Measurements from ENCODE around the gene NAB1.
"Not testable (repeated sequence)": the region's sequence is repeated elsewhere in the genome, so short reads cannot be mapped to it uniquely, and the experiment has no call there.

Gene NAB1

DNA sequence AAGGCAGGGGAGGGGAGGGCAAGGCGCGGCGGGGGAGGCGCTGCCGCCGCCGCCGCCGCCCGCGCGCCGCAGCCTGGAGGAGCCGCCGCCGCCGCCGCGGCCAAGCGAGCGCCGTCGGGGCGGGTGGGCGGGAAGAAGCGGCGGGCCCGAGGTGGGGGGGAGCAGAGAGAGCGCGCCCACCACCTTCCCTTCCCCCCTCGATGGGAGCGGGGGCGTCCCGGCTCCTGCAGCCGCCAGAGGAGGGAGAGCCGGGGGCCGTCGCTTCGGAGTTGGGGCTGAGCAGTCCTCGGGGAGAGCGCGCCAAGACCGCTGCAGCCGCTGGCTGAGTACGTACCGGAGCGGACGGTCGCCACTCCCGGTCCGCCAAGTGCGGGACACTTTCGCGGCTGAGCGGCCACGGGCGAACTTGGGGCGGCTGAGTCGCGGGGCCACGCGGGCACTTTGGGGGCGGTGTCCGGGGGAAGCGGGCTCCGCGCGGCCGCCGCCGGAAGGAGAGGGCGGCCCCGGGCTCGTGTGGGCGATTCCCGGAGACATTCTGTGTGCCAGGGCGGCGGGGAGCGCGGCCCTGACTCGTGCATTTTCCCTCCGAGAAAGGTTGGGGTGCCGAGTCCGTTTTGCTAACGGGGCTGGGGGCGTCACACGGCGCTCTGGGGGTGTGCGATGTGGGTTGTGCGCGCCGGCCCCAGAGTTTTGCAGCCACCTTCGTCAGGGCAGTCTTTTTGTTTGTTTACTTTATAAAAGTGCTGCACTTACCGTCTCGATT, at the start of gene NAB1:
Gene NAB1 (plus strand): TSS at position 49 of the 763 bp plus-strand sequence. CDS start 10,094 bp downstream, outside the sequence.
- Mint-ChIP-seq H3K4me3 (peak within 1 kb of the TSS; percentile 90), H3K36me3 (ENCODE audit: low read depth) (no peaks in the 10 kb centered on the region), H3K27me3 (no peaks in the 10 kb centered on the region), H3K9me3 (no peaks in the 10 kb centered on the region), H3K4me1 (ENCODE audit: low read depth) (peaks cover 34% of the 10 kb centered on the region), H3K27ac (peak within 1 kb of the TSS; percentile 93)

GRCh38 chr2:190599546-190600220, 49.2 kb upstream of the NAB1 start:
- Mint-ChIP-seq H3K4me3 (no peak overlapping the region), H3K27me3 (no peaks in the 10 kb centered on the region), H3K36me3 (ENCODE audit: low read depth) (no peaks in the 10 kb centered on the region), H3K4me1 (ENCODE audit: low read depth) (peaks cover 7% of the 10 kb centered on the region), H3K9me3 (peaks cover 3% of the 10 kb centered on the region), H3K27ac (no peak overlapping the region)

GRCh38 chr2:190600293-190601103, 48.4 kb upstream of the NAB1 start:
- Mint-ChIP-seq H3K9me3 (peaks cover 3% of the 10 kb centered on the region), H3K27me3 (no peaks in the 10 kb centered on the region), H3K4me1 (ENCODE audit: low read depth) (peaks cover 7% of the 10 kb centered on the region), H3K4me3 (no peak overlapping the region), H3K27ac (no peak overlapping the region), H3K36me3 (ENCODE audit: low read depth) (no peaks in the 10 kb centered on the region)

DNA sequence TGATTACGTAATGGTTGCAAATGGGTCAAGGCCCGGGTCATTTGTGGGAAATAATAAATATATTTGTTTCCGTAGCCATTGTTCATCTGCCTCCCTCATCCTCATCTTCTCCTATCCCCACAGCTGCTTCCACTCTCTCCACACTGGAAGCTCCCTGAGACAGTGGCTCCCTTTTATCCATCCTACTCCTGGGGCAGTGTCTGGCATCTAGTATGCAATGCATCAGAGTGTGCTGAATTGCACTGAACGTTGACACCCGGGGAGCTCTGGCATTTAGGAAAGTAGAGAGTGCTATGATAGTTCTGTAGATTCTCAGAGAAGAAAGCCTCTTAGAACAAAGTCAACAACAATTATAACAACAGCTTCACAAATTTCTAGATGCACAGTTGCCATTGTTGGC, 45.5 kb upstream of the NAB1 start:
- Mint-ChIP-seq H3K4me3 (no peak overlapping the region), H3K9me3 (peaks cover 3% of the 10 kb centered on the region), H3K27me3 (no peaks in the 10 kb centered on the region), H3K27ac (no peak overlapping the region), H3K4me1 (ENCODE audit: low read depth) (peaks cover 7% of the 10 kb centered on the region), H3K36me3 (ENCODE audit: low read depth) (no peaks in the 10 kb centered on the region)

DNA sequence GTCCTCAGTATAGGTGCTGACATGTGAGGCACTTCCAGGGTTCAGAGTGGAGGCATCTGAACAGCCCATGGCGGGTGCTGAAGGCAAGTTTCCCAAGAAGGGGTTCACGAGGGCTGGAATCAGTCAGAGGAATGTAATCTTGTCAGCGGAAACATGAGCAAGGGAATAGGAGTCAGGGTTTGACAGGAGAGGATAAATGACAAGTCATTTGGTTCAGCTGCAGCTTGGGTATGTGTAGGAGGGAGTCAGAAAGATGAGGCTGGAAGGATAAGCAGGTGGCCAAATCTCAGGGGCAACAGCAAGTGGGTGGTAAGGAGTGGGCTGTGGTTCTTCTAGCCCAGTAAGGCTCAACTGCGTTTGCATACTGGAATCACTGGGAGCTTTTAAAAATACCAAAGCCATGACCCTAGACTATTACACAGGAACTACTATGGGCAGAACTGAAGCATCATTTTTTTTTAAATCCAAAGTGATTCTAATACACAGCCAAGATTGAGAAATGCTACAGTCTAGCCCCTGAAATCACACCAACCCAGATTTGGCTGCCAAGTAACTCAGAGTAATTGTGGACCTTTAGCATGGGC, 41.8 kb upstream of the NAB1 start:
- H3K36me3 Mint-ChIP-seq (ENCODE audit: low read depth) = no peaks in the 10 kb centered on the region
- no peaks in the 10 kb centered on the region for H3K4me1 Mint-ChIP-seq (ENCODE audit: low read depth)
- no peak overlapping the region for H3K4me3 Mint-ChIP-seq
- no peaks in the 10 kb centered on the region for H3K27me3 Mint-ChIP-seq
- H3K9me3 Mint-ChIP-seq = no peaks in the 10 kb centered on the region
- H3K27ac Mint-ChIP-seq = no peak overlapping the region

DNA sequence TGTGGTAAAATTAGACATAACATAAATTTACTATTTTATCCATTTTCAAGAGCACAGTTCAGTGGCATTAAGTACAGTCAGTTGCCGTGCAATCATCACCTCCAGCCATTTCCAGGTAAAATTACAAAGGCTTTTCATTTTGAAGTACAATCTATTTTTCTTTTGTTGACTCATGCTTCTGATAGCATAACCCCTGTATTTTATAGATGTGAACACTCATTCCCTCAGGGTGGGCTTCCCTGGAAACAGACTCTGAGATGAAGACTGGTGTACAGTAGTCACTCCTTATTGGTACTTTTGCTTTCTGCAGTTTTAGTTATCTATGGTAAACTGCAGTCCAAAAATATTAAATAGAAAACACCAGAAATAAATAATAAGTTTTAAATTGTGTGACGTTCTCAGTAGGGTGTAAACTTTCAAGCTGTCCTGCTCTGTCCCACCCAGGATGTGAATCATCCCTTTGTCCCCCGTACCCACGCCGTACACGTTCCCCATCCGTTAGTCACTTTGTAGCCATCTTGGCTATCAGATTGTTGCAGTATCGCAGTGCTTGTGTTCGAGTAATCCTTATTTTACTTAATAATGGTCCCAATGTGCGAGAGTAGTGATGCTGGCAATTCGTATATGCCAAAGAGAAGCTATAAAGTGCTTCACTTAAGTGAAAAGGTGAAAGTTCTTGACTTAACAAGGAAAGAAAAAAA, 41.1 kb upstream of the NAB1 start:
- no peaks in the 10 kb centered on the region for H3K36me3 Mint-ChIP-seq (ENCODE audit: low read depth)
- H3K9me3 Mint-ChIP-seq = no peaks in the 10 kb centered on the region
- no peak overlapping the region for H3K27ac Mint-ChIP-seq
- H3K27me3 Mint-ChIP-seq = no peaks in the 10 kb centered on the region
- H3K4me1 Mint-ChIP-seq (ENCODE audit: low read depth) = no peaks in the 10 kb centered on the region
- H3K4me3 Mint-ChIP-seq = no peak overlapping the region

DNA sequence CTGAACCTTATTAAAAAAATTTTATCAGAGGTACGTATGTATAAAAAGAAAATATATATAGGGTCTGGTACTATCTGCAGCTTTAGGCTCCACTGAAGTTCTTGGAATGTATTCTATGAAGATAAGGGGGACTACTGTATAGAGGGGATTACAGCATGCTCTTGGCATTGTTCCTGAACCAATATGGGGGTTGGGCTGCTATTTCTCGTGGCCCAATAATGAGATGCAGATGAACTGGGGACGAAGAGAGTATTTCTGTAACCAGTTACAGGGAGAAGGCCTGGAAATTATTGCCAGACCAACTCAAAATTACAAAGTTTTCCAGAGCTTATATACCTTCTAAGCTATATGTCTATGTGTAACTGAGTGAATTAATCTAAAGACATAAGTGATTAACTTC, 40.0 kb upstream of the NAB1 start:
- H3K27me3 Mint-ChIP-seq; H3K4me1 Mint-ChIP-seq (ENCODE audit: low read depth); H3K4me3 Mint-ChIP-seq; H3K9me3 Mint-ChIP-seq; H3K27ac Mint-ChIP-seq; H3K36me3 Mint-ChIP-seq (ENCODE audit: low read depth): not testable (repeated sequence)

GRCh38 chr2:190609397-190609796, 39.5 kb upstream of the NAB1 start:
- H3K9me3 Mint-ChIP-seq, H3K27ac Mint-ChIP-seq: not testable (repeated sequence)

GRCh38 chr2:190610528-190610927, 38.4 kb upstream of the NAB1 start:
- H3K4me3 Mint-ChIP-seq, H3K27ac Mint-ChIP-seq: not testable (repeated sequence)

More at GRCh38 chr2:190609397-190609796, 39.5 kb upstream of the NAB1 start:
- not testable (repeated sequence) for H3K36me3 Mint-ChIP-seq (ENCODE audit: low read depth); H3K4me1 Mint-ChIP-seq (ENCODE audit: low read depth); H3K4me3 Mint-ChIP-seq; H3K27me3 Mint-ChIP-seq

DNA sequence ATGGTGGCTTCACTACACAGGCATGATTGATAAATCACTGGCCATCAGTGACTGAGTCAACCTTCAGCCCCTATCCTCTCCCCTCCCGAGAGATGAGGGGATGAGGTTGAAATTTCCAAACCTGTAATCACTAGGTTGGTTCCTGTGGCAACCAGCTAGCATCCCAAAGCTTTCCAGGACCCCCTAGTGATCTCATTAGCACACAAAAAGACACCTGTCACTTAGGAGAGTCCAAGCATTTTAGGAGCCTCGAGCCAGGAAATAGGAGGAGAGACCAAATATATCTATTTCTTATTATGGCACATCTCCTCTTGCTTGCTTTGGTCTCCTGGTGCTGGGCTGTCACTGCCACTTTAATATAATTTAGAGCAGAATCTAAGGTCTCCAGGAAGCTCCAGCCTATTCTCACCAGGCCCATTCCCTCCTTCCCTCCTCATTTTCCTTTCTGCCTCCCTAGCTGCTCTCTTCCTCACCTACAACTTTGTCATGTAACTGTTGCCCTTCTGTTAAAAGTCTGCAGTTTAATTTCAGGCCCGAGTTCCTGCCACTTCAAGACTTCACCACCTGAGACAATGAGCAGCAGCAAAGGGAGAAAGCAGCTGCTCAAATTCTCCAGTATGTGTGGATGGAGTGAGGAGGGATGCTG, 33.2 kb upstream of the NAB1 start:
- no peak overlapping the region for H3K4me3 Mint-ChIP-seq
- no peaks in the 10 kb centered on the region for H3K4me1 Mint-ChIP-seq (ENCODE audit: low read depth)
- H3K27me3 Mint-ChIP-seq = no peaks in the 10 kb centered on the region
- H3K27ac Mint-ChIP-seq = no peak overlapping the region
- no peaks in the 10 kb centered on the region for H3K36me3 Mint-ChIP-seq (ENCODE audit: low read depth)
- H3K9me3 Mint-ChIP-seq = no peaks in the 10 kb centered on the region

More at GRCh38 chr2:190610528-190610927, 38.4 kb upstream of the NAB1 start:
- not testable (repeated sequence) for H3K4me1 Mint-ChIP-seq (ENCODE audit: low read depth); H3K36me3 Mint-ChIP-seq (ENCODE audit: low read depth); H3K9me3 Mint-ChIP-seq; H3K27me3 Mint-ChIP-seq

- no peak overlapping the region for H3K4me3 Mint-ChIP-seq
- H3K27ac Mint-ChIP-seq = no peak overlapping the region
- H3K27me3 Mint-ChIP-seq = no peaks in the 10 kb centered on the region
- no peaks in the 10 kb centered on the region for H3K36me3 Mint-ChIP-seq (ENCODE audit: low read depth)
- no peaks in the 10 kb centered on the region for H3K9me3 Mint-ChIP-seq
- no peaks in the 10 kb centered on the region for H3K4me1 Mint-ChIP-seq (ENCODE audit: low read depth)
These were observed 30.9 kb upstream of the NAB1 start for GRCh38 chr2:190618030-190618429.

DNA sequence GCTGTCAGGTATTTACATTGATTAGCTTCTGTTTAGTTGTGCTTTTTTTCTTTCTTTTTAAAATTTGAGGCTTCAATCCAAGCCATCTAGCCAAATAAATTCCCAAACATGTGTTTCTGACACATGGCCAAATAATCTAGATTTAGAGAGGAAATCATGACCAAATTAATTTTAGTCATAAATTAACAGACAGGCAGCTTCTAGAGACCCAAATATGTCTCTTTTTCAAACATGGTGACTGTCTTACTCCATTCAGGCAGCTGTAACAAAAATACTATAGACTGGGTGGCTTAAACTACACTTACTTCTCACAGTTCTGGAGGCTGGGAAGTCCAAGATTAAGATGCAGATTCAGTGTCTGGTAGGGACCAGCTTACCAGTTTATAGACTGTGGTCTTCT, 23.2 kb upstream of the NAB1 start:
- peaks cover 4% of the 10 kb centered on the region for H3K9me3 Mint-ChIP-seq
- peaks cover 6% of the 10 kb centered on the region for H3K27me3 Mint-ChIP-seq
- H3K4me3 Mint-ChIP-seq = no peak overlapping the region
- H3K27ac Mint-ChIP-seq = no peak overlapping the region
- H3K36me3 Mint-ChIP-seq (ENCODE audit: low read depth) = no peaks in the 10 kb centered on the region
- peaks cover 26% of the 10 kb centered on the region for H3K4me1 Mint-ChIP-seq (ENCODE audit: low read depth)

DNA sequence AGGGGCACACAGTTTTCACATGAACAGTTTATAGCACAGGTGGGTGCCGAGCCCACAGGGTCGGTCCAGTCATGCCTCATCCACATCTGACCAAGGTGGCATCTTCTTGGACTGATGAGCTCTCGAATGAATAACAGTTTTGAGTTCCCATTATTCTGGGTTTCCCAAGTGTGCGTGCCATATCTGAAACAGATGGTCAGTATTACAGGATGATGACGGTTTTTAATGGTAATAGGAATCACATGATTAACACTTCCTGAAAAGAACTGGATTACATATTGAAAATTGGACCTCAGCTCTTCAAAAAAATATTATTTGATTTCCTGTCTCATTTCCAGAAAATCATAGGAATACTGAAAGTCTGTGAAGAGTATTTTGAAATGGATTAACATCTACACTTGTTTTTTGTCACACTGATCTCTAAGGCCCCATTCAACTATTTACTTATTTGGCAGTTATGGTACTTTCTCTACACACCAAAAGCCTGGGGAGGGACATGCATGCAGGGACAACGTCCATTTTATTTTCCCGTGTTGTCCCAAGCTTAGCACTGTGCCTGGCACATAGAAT, 22.2 kb upstream of the NAB1 start:
- peaks cover 6% of the 10 kb centered on the region for H3K27me3 Mint-ChIP-seq
- H3K36me3 Mint-ChIP-seq (ENCODE audit: low read depth) = no peaks in the 10 kb centered on the region
- H3K4me3 Mint-ChIP-seq = no peak overlapping the region
- H3K9me3 Mint-ChIP-seq = peaks cover 4% of the 10 kb centered on the region
- H3K4me1 Mint-ChIP-seq (ENCODE audit: low read depth) = peaks cover 26% of the 10 kb centered on the region
- H3K27ac Mint-ChIP-seq = no peak overlapping the region

All from stimulated activated naive CD8-positive, alpha-beta T cell treated with anti-CD3 and anti-CD28 coated beads, Interleukin-15, Interleukin-2, amounts not matched to agents 100 ng/mL and 50 ng/mL, for 24 hours (primary cell).